NCI-H1436 (cell line): ENCODE results near the gene SPPL2A.
A peak's percentile ranks its signal among the peaks of the same experiment; 100 is the strongest.
"Not testable (repeated sequence)": the region's sequence is repeated elsewhere in the genome, so short reads cannot be mapped to it uniquely, and the experiment has no call there.

Experiments
- DNase-seq: peaks from one replicate; lab custom pipeline; 2025; lab: John Stamatoyannopoulos, UW

The SPPL2A gene, protein sequence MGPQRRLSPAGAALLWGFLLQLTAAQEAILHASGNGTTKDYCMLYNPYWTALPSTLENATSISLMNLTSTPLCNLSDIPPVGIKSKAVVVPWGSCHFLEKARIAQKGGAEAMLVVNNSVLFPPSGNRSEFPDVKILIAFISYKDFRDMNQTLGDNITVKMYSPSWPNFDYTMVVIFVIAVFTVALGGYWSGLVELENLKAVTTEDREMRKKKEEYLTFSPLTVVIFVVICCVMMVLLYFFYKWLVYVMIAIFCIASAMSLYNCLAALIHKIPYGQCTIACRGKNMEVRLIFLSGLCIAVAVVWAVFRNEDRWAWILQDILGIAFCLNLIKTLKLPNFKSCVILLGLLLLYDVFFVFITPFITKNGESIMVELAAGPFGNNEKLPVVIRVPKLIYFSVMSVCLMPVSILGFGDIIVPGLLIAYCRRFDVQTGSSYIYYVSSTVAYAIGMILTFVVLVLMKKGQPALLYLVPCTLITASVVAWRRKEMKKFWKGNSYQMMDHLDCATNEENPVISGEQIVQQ

DNA sequence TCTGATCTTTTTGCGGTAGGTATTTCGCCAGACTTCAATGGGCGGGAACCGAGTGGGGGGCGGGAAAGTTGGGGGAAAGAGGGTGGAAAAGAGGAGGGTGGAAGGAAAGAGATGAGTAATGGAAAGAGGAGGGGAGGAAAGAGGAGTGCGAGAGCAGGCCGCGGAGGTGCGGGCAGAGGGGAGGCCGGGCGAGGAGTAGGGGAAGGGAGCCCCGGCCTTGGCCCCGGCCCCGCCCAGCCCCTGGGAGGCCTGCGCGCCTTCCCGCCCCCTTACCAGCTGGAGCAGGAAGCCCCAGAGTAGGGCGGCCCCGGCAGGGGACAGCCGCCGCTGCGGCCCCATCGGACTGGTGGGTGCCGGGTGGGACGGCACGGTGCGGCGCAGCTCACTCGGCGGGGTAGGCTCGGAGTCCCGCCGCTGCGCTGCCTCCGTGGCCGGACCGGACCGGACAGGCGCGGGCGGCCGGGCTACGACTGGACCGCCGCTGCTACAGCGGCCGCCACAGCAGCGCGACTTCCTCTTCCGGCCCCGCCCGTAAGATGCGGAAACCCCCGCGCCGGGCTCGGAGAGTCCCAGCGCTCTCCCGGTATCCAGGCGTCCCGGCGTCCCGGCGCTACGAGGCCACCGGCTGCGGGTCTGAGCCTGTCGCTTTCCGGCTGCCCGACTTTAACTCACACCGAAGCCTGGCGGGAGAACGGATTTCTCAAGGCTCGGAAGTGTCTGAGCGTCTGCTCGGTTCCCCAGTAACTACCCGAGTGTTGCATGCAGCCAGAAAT, at the start of gene SPPL2A:
Gene SPPL2A (minus strand): TSS at position 512 of the 773 bp plus-strand sequence. CDS start 173 bp downstream, at position 339.
- peak; percentile 48 for DNase-seq

DNA sequence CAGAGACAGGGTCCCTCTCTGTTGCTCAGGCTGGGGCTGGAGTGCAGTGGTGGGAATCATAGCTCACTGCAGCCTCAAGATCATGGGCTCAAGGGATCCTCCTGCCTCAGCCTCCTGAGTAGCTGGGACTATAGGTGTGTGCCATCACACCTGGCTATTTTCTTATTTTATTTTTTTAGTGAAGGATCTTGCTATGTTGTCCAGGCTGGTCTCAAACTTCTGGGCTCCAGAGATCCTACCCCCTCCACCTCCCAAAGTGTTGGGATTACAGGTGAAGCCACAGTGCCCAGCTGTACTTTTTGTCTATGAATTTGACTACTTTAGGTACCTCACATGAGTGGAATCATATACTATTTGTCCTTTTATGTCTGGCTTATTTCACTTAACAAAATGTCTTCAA, 49.1 kb upstream of the SPPL2A start:
- DNase-seq: no peak

DNA sequence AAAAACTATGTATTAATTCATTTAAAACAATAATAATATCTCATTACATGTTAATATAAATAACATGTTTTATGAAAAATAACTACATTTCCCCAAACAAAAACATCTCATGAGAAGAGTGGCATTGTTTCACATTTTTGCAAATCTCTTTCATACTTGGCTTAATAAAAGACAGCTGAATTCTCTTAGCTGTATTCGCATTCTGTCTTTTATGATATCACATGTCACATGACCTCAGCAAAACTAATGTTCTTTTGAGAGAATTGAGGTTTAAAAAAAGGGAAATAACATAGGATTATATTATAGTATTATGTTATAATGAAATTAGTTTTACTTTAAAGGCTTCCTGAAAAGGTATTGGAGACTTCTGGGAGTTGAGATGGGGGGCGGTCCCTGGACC, 48.4 kb upstream of the SPPL2A start:
- no peak for DNase-seq

DNA sequence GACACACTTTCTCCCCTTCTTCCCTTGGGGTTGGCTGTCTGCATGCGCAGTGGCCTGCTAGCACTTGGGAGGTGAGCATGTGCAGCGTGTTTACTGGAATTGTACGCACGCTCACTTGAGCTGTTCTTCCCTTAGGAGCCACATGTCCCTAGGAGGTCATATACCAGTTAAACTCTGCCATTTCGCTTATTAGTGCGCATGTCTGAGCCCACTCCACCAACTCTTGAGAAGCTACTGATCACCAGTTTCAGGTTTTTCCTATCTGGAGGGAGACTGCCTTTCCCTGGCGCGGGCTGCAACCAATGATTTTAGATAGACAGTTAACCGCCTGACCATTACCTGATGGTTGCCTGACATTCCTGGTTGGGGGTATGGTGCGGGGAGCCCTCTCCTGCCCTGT, 47.6 kb upstream of the SPPL2A start:
- DNase-seq: no peak

DNA sequence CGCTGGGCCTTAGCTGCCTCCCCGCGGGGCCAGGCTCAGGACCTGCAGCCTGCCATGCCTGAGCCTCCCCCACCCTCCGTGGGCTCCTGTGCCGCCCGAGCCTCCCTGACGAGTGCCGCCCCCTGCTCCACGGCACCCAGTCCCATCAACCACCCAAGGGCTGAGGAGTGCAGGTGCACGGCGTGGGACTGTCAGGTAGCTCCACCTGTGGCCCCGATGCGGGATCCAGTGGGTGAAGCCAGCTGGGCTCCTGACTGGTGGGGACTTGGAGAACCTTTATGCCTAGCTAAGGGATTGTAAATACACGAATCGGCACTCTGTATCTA, 46.6 kb upstream of the SPPL2A start:
- not testable (repeated sequence) for DNase-seq

DNA sequence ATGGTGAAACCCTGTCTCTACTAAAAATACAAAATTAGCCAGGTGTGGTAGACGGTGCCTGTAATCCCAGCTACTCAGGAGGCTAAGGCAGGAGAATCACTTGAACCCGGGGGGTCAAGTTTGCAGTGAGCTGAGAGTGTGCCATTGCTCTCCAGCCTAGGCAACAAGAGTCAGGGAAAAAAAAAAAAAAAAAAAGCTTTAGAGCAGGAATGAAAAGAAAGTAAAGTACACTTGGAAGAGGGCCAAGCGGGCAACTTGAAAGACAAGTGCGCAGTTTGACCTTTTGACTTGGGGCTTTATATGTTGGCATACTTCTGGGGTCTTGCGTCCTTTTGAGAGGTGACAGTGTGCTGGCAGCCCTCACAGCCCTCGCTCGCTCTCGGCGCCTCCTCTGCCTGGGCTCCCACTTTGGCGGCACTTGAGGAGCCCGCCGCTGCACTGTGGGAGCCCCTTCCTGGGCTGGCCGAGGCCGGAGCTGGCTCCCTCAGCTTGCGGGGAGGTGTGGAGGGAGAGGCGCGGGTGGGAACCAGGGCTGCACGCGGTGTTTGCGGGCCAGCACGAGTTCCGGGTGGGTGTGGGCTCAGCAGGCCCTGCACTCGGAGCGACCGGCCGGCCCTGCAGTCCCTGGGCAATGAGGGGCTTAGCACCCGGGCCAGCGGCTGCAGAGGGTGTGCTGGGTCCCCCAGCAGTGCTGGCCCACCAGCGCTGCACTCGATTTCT, 46.1 kb upstream of the SPPL2A start:
- not testable (repeated sequence) for DNase-seq

DNA sequence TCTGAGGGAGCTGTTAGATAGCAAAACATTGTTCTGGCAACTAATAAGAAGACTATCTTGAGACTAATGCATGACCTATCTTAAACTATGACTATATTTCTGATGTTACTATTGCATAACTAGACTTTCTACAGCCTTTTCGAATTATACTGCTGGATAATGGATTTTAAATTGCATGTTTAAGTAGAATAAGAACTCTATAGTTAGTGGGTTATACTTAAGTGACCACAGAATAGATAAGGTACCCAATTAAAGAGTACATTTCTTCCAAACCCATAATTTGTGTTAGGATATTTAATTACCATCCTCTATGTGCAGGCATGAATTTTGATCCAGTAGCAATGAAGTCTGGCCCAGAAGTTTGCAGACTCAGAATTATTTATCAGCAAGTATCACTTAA, 44.6 kb upstream of the SPPL2A start:
- DNase-seq: no peak

DNA sequence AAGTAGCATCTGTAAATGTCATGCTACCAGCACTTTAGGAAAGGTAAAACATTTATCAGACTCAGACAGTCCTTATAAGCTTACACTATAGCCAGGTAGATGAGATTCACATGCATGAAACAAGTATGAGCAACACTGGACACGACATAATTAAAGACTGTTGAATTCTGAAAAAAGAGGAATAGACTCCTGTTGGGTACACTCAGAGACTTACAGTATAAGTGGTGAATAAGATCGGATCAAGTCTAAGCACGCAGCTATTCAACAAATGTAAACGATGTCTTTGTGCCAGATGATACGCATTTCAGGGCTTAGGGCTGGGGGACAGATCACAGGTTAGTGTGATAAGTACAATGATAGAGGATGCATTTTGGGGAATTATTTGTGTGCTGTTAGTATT, 43.2 kb upstream of the SPPL2A start:
- no peak for DNase-seq

DNA sequence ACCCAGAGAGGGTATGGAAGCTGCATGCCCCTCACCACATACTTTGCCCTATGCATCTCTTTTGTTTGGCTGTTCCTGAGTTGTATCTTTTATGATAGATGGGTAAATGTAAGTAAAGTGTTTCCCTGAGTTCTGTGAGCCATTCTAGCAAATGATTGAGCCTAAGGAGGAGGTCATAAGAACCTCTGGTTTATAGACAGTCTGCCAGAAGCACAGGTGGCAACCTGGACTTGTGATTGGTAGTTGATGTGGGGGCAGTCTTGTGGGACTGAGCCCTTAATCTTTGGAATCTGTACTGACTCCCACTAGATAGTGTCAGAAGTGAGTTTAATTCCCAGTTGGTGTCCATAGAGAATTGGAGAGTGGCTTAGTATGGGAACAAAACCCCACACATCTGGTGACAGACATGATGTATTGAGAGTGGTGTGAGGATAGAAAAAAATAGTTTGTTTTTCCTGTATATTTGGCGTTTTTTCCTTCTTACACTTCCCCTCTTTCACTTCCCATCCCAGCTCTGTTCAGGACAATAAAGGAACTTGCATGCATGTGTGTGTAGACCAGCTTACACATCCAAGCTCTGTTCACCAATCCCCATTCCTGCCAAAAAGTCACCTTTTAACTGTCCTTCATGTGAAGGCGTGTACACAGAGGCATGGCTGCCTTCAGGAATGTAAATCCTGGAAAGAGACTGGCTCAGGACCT, 38.1 kb upstream of the SPPL2A start:
- no peak for DNase-seq

DNA sequence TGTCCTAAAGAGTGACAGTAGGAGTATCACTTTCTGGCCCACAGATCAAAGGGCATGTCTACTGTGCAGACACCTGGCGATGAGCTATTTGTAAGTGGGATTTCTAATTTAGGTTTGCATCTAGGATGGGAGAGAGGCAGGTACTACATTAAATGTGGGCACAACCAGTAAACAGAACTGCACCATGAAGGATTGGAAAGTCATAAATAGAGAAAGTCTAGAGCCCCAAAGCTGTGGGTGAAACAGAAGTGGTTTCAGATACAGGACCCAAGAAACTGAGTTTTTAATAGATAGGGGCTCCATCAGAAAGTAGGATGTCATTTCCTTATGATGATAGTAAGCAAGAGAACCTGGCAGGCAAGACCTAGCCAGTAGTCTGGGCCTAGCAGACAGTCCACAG, 35.2 kb upstream of the SPPL2A start:
- no peak for DNase-seq

DNA sequence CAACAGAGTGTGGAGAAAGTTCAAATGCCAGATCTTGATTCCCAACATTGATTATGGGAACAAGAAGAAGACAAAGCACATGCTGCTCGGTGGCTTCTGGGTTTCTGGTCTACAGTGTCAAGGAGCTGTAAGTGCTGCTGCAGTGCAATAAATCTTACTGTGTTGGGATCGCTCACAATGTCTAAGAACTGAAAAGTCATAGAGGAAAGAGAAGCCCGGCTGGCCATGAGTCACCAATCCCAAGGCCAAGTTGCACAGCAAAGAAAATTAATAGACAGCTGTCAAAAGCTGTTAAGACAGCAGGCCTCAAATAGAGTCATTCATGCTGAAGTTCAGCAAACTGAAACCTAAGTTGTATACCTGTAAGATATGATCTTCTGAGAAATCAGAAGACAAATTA, 33.2 kb upstream of the SPPL2A start:
- DNase-seq: no peak

DNA sequence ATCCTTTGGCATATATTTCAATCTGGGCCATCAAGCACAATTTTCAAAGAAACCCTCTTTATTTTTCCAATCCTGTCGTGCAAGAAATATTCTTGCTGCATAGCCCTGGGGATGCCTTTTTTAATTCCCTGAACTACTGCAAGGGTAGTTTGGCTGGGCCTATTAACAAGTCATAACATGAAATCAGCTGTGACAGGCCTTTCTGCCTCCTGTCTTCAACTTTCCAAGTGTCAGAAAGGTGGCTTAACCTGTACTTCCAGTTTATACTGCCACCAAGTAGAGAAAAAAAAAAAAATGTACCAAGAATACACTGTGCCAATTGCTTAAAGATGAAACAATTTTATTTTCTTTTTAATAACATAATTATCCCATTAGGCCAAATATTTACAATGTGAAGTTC, 32.4 kb upstream of the SPPL2A start:
- DNase-seq: no peak

DNA sequence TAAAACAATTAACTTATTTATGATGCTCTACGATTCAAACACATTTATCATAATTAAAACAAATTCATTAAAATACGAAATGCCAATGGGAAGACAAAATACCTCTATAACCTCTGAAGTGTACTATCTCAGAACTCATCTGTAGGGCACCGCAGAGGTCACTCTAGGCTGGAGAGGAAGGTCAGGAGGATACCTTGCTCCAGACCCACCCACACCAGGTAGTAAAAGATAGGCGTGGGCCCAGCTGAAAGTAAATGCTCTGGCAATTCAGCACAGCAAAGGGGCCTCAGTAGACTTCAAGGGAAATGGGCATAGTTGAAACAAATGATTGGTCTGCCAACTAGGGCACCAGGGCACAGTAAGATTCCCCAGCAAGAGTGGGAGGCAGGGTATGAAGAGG, 26.0 kb upstream of the SPPL2A start:
- DNase-seq: no peak

DNA sequence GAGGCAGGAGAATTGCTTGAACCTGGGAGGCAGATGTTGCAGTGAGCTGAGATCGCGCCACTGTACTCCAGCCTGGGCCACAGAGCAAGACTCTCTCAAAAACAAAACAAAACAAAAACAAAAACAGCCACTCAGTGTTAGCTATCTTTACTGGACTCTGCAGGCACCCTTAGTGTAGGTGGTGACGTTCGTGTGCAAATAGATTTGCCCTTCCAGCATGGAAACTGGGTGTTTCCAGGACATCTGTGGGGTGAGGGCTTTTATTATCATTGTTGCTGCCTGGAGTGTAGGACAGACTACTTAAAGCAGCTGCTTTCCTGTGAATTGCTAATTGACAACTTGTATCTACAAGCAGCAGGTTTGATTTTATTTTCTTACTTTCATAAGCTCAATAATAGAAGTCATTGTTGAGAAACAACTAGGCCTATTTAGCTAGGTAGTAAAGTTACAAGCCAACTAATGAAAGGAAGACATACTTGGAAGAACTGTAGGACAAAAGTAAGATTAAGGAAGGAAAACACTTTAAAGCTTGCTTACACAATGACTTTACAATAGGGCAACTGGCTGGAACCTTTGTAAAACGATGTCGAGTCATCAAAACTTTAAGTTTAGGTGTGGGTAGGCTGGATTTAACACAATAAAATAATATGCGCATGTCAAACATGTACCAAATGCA, 25.4 kb upstream of the SPPL2A start:
- DNase-seq: no peak

DNA sequence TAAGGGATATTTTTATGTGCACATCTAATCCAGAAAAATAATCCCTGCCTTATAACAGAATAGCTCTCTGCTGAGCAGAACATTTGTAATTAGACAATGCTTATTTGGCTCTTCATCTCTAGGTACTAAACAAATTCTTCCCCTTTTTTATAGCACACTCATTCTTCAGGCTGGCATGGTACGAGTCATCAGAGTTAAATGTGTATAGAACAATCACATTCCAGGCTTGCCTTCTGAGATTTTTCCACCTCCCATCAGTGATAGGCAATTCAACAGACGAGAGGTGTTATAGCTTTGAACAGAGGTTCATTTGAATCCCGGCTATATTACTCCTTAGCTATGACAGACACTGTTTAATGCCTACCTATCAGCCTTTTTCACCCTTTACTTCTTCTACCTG, 21.4 kb upstream of the SPPL2A start:
- DNase-seq: no peak

DNA sequence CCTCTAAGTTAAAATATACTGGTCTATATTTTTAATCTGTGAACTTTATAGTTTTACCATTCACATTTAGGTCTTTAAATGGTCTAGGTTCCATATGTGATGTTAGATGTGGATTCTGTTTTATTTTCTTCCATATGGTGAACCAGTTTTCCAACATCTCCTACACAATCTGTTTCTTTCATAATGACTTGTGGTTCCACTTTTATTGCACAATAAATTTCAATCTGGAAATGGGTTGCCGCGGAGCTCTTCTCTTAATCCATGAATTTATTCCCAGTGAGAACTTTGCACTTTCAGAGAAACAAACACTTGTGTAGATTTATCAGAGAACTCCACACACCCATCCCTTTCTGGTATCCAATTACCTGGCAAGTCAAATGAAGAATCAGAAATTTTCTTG, 20.9 kb upstream of the SPPL2A start:
- DNase-seq: no peak

DNA sequence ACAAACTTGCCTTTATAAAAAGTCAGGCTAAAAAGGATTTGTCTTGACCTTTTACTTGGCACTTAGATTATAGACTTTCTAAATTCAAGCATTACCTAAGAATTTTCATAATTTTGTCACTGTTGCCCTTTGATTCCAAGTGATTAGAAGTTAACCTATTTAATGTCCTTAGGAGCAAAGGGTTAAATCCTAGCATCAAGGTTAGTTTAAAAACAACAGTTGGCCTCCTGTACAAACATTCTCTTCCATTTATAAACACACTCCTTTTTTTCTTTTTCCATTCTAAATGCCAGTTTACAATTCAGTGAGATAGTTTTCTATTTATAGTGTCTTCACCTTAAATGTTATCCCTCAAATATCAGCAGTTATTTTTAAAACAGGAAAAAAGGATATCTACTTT, 18.4 kb upstream of the SPPL2A start:
- DNase-seq: no peak

DNA sequence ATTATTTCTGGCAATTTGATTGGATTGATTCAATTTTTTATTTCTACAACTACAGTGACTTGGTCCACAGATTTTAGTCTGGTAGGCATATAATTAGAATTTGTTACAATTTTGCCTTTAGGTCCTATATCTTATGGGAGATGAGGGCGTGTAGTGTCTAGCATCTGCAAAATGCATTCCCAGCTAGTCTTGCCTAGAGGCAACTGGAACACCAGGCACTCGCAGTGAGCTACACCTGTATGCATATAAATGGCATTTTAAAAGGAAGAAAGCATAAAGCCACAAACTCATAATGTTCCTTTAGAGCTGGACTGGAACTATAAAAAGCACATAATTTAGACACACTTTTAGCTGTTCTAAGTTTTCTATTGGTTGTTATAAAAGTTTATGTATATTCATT, 17.9 kb upstream of the SPPL2A start:
- DNase-seq: no peak

DNA sequence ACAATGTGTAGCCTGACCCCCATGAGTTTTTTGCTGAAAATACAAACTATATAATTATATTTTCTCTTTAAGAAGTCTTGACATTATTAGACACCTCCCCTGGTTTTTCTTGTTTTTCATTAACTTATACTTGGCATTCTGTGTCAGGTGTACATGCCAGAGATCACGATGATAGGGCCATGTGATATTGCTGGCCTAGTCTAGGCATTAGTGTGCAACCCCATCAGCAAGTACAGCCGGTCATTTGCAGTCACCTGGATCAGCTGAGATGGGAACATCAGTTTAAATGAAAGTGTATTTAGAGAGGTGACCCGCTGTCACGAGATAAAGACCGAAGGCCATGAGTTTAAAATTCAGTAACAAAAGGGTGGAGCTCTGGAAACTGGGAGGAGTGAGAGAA, 12.6 kb upstream of the SPPL2A start:
- no peak for DNase-seq

DNA sequence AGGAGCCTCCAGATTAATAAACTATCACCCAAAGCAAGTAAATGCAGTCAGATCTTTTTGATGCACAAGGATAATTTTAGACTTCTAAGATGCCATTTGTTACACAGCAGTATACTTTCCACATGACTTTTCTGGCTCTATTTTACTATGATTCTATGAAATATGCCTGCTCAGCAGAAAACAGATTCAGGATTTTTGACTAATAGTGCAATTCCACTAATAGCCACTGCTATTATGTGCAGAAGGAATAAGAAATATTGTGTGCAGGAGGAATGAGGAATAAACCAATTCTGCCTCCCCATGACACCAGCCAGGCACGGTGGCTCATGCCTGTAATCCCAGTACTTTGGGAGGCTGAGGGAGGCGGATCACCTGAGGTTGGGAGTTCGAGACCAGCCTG, 11.5 kb upstream of the SPPL2A start:
- DNase-seq: no peak

DNA sequence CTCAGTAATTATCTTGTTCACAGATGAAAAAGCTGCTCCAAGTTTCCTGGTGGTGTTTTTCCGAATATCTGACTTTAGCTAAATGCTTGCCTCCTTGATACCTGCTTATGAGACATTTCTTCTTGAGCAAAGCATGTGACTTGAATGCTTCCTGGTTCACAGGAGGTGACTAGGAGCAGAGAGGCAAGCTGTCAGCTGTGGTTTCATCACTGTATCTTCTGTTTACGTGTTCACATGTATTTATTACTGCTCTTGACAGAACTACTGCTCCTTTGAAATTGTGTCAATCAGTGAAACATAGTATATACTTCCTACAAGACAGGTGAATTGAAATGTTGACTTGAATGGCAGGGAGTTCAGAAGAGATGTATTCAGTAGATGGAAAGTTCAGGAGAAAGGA, 8.9 kb upstream of the SPPL2A start:
- DNase-seq: no peak

DNA sequence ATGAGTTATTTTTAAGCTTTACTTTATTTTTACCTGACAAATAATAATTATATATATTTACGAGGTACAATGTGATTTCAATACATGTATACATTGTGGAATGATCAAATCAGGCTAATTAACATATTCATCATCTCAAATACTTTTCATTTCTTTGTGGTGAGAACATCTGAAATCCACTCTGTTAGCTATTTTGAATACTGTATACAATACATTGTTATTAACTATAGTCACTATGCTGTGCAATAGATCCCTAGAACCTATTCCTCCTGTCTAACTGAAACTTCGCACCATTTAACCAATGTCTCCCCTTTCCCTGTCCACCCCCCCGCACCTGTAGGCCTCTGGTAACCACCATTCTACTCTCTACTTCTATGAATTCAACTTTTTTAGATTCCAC, 7.9 kb upstream of the SPPL2A start:
- DNase-seq: no peak
